Astrocyte of the spinal cord (primary cell): ENCODE results near the gene FBH1.

ENCODE experiments used
- DNase-seq: peaks from one replicate; pipeline ENCODE4 v3.0.0; 2011; ENCODE audit warnings: low read depth, low spot score
- H3K4me3 ChIP-seq: 2 replicates; pipeline ENCODE4 v1.5.1; 2011; ENCODE audit warnings: low read depth, mild to moderate bottlenecking, low read length, moderate library complexity
- CTCF ChIP-seq: IDR thresholded peaks from 2 replicates; pipeline ENCODE4 v1.5.1; 2012; ENCODE audit warnings: low read depth, mild to moderate bottlenecking, low read length, inconsistent platforms
- in situ Hi-C: cut with HindIII; loops from 2 replicates; pipeline ENCODE4 v1.10.0; 2017; ENCODE audit warnings: low sequenced_read_pairs

The FBH1 gene

GRCh38 chr10:5854131-5854475 is 35.9 kb upstream of the FBH1 start:
- no peak for TF ChIP-seq CTCF
- DNase-seq = no peak
- no peak overlapping the region for H3K4me3 ChIP-seq
- in situ Hi-C loops = no loop called here

GRCh38 chr10:5855979-5856700 is 33.9 kb upstream of the FBH1 start:
- H3K4me3 ChIP-seq = no peak overlapping the region
- no peak for TF ChIP-seq CTCF
- DNase-seq = no peak
- in situ Hi-C loops = no loop called here

- no peak overlapping the region for H3K4me3 ChIP-seq
- DNase-seq = no peak
- in situ Hi-C loops = no loop called here
- TF ChIP-seq CTCF = no peak
These were observed 33.4 kb upstream of the FBH1 start for GRCh38 chr10:5856701-5857004.

- no peak overlapping the region for H3K4me3 ChIP-seq
- in situ Hi-C loops = no loop called here
- no peak for DNase-seq
- TF ChIP-seq CTCF = no peak
These were observed 31.2 kb upstream of the FBH1 start for GRCh38 chr10:5858811-5859210.

GRCh38 chr10:5860066-5860465 is 30.0 kb upstream of the FBH1 start:
- in situ Hi-C loops = no loop called here
- no peak for TF ChIP-seq CTCF
- no peak for DNase-seq
- H3K4me3 ChIP-seq = no peak overlapping the region

GRCh38 chr10:5862360-5862961 is 27.6 kb upstream of the FBH1 start:
- H3K4me3 ChIP-seq = no peak overlapping the region
- no peak for DNase-seq
- TF ChIP-seq CTCF = no peak
- in situ Hi-C loops = no loop called here
